ENCODE measurements around the gene FKBP5.

GRCh38 chr6:35722121-35722761 is 33.5 kb upstream of the FKBP5 start:
- TF ChIP-seq CTCF (IDR thresholded peaks at IDR 0.05) (no peak), POLR2A (IDR thresholded peaks at IDR 0.05) (no peak)

Measured in esophagus squamous epithelium (tissue), 4 donors.